H9 (cell line): ENCODE measurements around the gene MAML3. TPM values are rescaled to one million over a fixed set of nuclear protein-coding genes. Genes with fewer than 3 reads are reported as not detected.

Source experiments
- DNase-seq: peaks from one replicate; pipeline ENCODE4 v3.0.0-alpha.2; 2017
- H2AFZ ChIP-seq: one replicate; pipeline ENCODE4 v1.6.1; 2013; ENCODE audit warnings: mild to moderate bottlenecking, low read length, control low read depth, moderate library complexity
- H2AK5ac ChIP-seq: 2 replicates; pipeline ENCODE4 v1.6.1; 2013; ENCODE audit warnings: low read length, control low read depth, mixed read lengths; ENCODE audit not compliant: insufficient read length
- H2BK120ac ChIP-seq: one replicate; pipeline ENCODE4 v1.6.1; 2013; ENCODE audit warnings: low read depth, mild to moderate bottlenecking, low read length, control low read depth, inconsistent platforms; ENCODE audit not compliant: poor library complexity, severe bottlenecking
- H2BK12ac ChIP-seq: 2 replicates; pipeline ENCODE4 v1.6.1; 2013; ENCODE audit warnings: low read length, control low read depth, mixed read lengths, low read depth; ENCODE audit not compliant: insufficient read length
- H2BK15ac ChIP-seq: 2 replicates; pipeline ENCODE4 v1.6.1; 2013; ENCODE audit warnings: low read depth, low read length, control low read depth
- H2BK20ac ChIP-seq: one replicate; pipeline ENCODE4 v1.6.1; 2013; ENCODE audit warnings: low read depth, mild to moderate bottlenecking, low read length, control low read depth, inconsistent platforms; ENCODE audit not compliant: poor library complexity, severe bottlenecking
- H2BK5ac ChIP-seq: 2 replicates; pipeline ENCODE4 v1.6.1; 2013; ENCODE audit warnings: low read length, control low read depth, mixed read lengths; ENCODE audit not compliant: insufficient read length
- H3K14ac ChIP-seq: 2 replicates; pipeline ENCODE4 v1.6.1; 2013; ENCODE audit warnings: low read length, control low read depth; ENCODE audit not compliant: insufficient read depth
- H3K18ac ChIP-seq: 2 replicates; pipeline ENCODE4 v1.6.1; 2013; ENCODE audit warnings: low read depth, mild to moderate bottlenecking, mixed read lengths, low read length, control low read depth; ENCODE audit not compliant: insufficient read length
- H3K23ac ChIP-seq: 2 replicates; pipeline ENCODE4 v1.6.1; 2013; ENCODE audit warnings: low read length, control low read depth, mixed read lengths, low read depth; ENCODE audit not compliant: insufficient read length
- H3K23me2 ChIP-seq: 2 replicates; pipeline ENCODE4 v1.6.1; 2013; ENCODE audit warnings: low read depth, mild to moderate bottlenecking, mixed read lengths, low read length, control low read depth; ENCODE audit not compliant: insufficient read length, poor library complexity, severe bottlenecking
- H3K27ac ChIP-seq: 2 replicates; pipeline ENCODE4 v1.5.1; 2013; ENCODE audit warnings: low read length, control low read depth, mixed read lengths, low read depth; ENCODE audit not compliant: insufficient read length
- H3K27me3 ChIP-seq: 2 replicates; pipeline ENCODE4 v1.6.1; 2013; ENCODE audit warnings: low read length, control low read depth, inconsistent platforms; ENCODE audit not compliant: insufficient read depth
- H3K4ac ChIP-seq: 2 replicates; pipeline ENCODE4 v1.6.1; 2013; ENCODE audit warnings: low read depth, mild to moderate bottlenecking, control low read depth, inconsistent platforms, low read length, moderate library complexity
- H3K4me1 ChIP-seq: 2 replicates; pipeline ENCODE4 v1.6.1; 2013; ENCODE audit warnings: low read length, control low read depth, inconsistent platforms; ENCODE audit not compliant: insufficient read depth
- H3K4me2 ChIP-seq: 2 replicates; pipeline ENCODE4 v1.6.1; 2013; ENCODE audit warnings: low read length, control low read depth, mixed read lengths; ENCODE audit not compliant: insufficient read length, insufficient read depth
- H3K56ac ChIP-seq: 2 replicates; pipeline ENCODE4 v1.6.1; 2013; ENCODE audit warnings: low read depth, mild to moderate bottlenecking, mixed read lengths, low read length, control low read depth; ENCODE audit not compliant: insufficient read length
- H3K79me1 ChIP-seq: 2 replicates; pipeline ENCODE4 v1.6.1; 2013; ENCODE audit warnings: low read depth, mild to moderate bottlenecking, moderate library complexity, low read length, control low read depth, inconsistent platforms; ENCODE audit not compliant: insufficient read depth, poor library complexity, severe bottlenecking
- H3K79me2 ChIP-seq: 2 replicates; pipeline ENCODE4 v1.6.1; 2013; ENCODE audit warnings: low read length, control low read depth, inconsistent platforms; ENCODE audit not compliant: insufficient read depth
- H3K9ac ChIP-seq: 2 replicates; pipeline ENCODE4 v1.6.1; 2013; ENCODE audit warnings: low read length, control low read depth, mixed read lengths; ENCODE audit not compliant: insufficient read length; ENCODE audit errors: extremely low read depth
- H3K9me3 ChIP-seq: one replicate; pipeline ENCODE4 v1.6.1; 2013; ENCODE audit warnings: low read depth, low read length, inconsistent platforms; ENCODE audit not compliant: control insufficient read depth
- H3T11ph ChIP-seq: one replicate; pipeline ENCODE4 v1.6.1; 2013; ENCODE audit warnings: mild to moderate bottlenecking, low read length, control low read depth, inconsistent platforms
- H4K20me1 ChIP-seq: one replicate; pipeline ENCODE4 v1.6.1; 2013; ENCODE audit not compliant: control insufficient read depth, insufficient read length, insufficient read depth
- H4K5ac ChIP-seq: 2 replicates; pipeline ENCODE4 v1.6.1; 2013; ENCODE audit warnings: low read depth, mild to moderate bottlenecking, mixed read lengths, low read length, control low read depth; ENCODE audit not compliant: insufficient read length
- H4K8ac ChIP-seq: replicated peaks from 2 replicates; pipeline ENCODE4 v1.6.1; 2013; ENCODE audit warnings: low read length, control low read depth, mixed read lengths, low read depth; ENCODE audit not compliant: insufficient read length
- H4K91ac ChIP-seq: 2 replicates; pipeline ENCODE4 v1.6.1; 2013; ENCODE audit warnings: low read depth, mild to moderate bottlenecking, moderate library complexity, mixed read lengths, low read length, control low read depth; ENCODE audit not compliant: insufficient read length
- H3K27ac Mint-ChIP-seq, 3 experiments: 2 replicates in 2 of 3; 3 replicates in 1 of 3; pipeline ENCODE4 v1.8.0; 2020 to 2021; ENCODE audit warnings: mixed read lengths in 3 of 3, mild to moderate bottlenecking in 1 of 3, moderate library complexity in 1 of 3
- H3K27me3 Mint-ChIP-seq: 2 replicates; pipeline ENCODE4 v1.8.0; 2021; ENCODE audit warnings: low read depth, mild to moderate bottlenecking, moderate library complexity, mixed read lengths
- H3K36me3 Mint-ChIP-seq, 3 experiments: 2 replicates in 2 of 3; 3 replicates in 1 of 3; pipeline ENCODE4 v1.8.0; 2020 to 2021; ENCODE audit warnings: low read depth in 3 of 3, mixed read lengths in 3 of 3; ENCODE audit not compliant: insufficient read depth in 1 of 3
- H3K4me1 Mint-ChIP-seq, 2 experiments: 2 replicates each; pipeline ENCODE4 v1.8.0; 2020; ENCODE audit warnings: mixed read lengths in 2 of 2
- H3K4me3 Mint-ChIP-seq, 2 experiments: 2 replicates in 1 of 2; 3 replicates in 1 of 2; pipeline ENCODE4 v1.8.0; 2020 to 2021; ENCODE audit warnings: mild to moderate bottlenecking in 2 of 2, mixed read lengths in 2 of 2, moderate library complexity in 1 of 2
- H3K9me3 Mint-ChIP-seq, 2 experiments: 2 replicates in 1 of 2; 3 replicates in 1 of 2; pipeline ENCODE4 v1.8.0; 2020; ENCODE audit warnings: mild to moderate bottlenecking in 2 of 2, mixed read lengths in 2 of 2, moderate library complexity in 1 of 2
- CTCF ChIP-seq: fragments of 200-600 bp; sonication (generic); conservative IDR thresholded peaks from 3 replicates; pipeline ENCODE4 v1.8.0; 2021; ENCODE audit warnings: antibody characterized with exemption, mild to moderate bottlenecking
- WGBS: extraction: QIAGEN DNeasy Blood & Tissue Kit; methylation state at CpG from one replicate; pipeline ENCODE4 v1.1.7; 2013; ENCODE audit warnings: missing lambda C conversion rate, low lambda C conversion rate, mixed read lengths; ENCODE audit not compliant: insufficient read length; ENCODE audit errors: extremely low coverage; 5-methylcytosine and 5-hydroxymethylcytosine counted together
- total RNA-seq: library from RNA; stranded (reverse); gene quantifications from 2 replicates; pipeline ENCODE4 v1.2.1, GENCODE V29; 2021

MAML3 gene
- total RNA-seq, 1 experiment from 2014 or later = 3.9 TPM

- no peak overlapping the region for H2BK120ac ChIP-seq
- no peak overlapping the region for H3K4ac ChIP-seq
- H3K27ac Mint-ChIP-seq = no peak overlapping the region; a peak in 1 of 7 replicates
- no peak overlapping the region for H3K27ac ChIP-seq
- no peaks in the 10 kb centered on the region for H3K9me3 Mint-ChIP-seq
- H3K23ac ChIP-seq = no peak overlapping the region
- no peak overlapping the region for H4K91ac ChIP-seq
- H4K5ac ChIP-seq = no peak overlapping the region
- H2BK12ac ChIP-seq = no peak overlapping the region
- WGBS = no CpG with 5 or more reads among the region's 1 CpG
- no peaks in the 10 kb centered on the region for H3K9me3 ChIP-seq
- H2BK20ac ChIP-seq = no peak overlapping the region
- no peaks in the 10 kb centered on the region for H3K27me3 ChIP-seq
- H3K36me3 Mint-ChIP-seq = no peaks in the 10 kb centered on the region
- no peaks in the 10 kb centered on the region for H3K4me1 Mint-ChIP-seq
- DNase-seq = no peak
- H3K56ac ChIP-seq = no peak overlapping the region
- H3K27me3 Mint-ChIP-seq = no peaks in the 10 kb centered on the region
- H2AK5ac ChIP-seq = no peak overlapping the region
- H2AFZ ChIP-seq = no peak overlapping the region
- H3K23me2 ChIP-seq = no peaks in the 10 kb centered on the region
- no peak overlapping the region for H3K18ac ChIP-seq
- H2BK5ac ChIP-seq = no peak overlapping the region
- no peak overlapping the region for H3T11ph ChIP-seq
- H3K79me2 ChIP-seq = no peaks in the 10 kb centered on the region
- no peaks in the 10 kb centered on the region for H3K79me1 ChIP-seq
- TF ChIP-seq CTCF = no peak
- no peak overlapping the region for H3K4me3 Mint-ChIP-seq
- H3K4me1 ChIP-seq = no peaks in the 10 kb centered on the region
- H4K20me1 ChIP-seq = no peaks in the 10 kb centered on the region
- H3K4me2 ChIP-seq = no peak overlapping the region
- H3K14ac ChIP-seq = no peak overlapping the region
- H2BK15ac ChIP-seq = no peak overlapping the region
- H4K8ac ChIP-seq = no peak overlapping the region
- H3K9ac ChIP-seq = no peak overlapping the region
These were observed 33.3 kb upstream of the MAML3 start for GRCh38 chr4:140187316-140187695.
